Body of pancreas (tissue), 4 donors: Measurements from ENCODE around the gene OR52W1.

Experiments
- POLR2A ChIP-seq, 3 donors: fragments of 450-650 bp; IDR thresholded peaks; one replicate each; pipeline ENCODE4 v1.6.1; 2016; ENCODE audit warnings: antibody characterized with exemption in 3 of 3, mild to moderate bottlenecking in 2 of 3
- TF ChIP-seq, protein P1 (sequence below), 7 experiments: fragments of 450-650 bp in 4 of 7; fragments of 200-600 bp in 3 of 7; sonication (generic) in 3 of 7; IDR thresholded peaks; one replicate each; pipeline ENCODE4 v1.5.1; 2016 to 2019; ENCODE audit warnings: antibody characterized with exemption in 7 of 7

DNA sequence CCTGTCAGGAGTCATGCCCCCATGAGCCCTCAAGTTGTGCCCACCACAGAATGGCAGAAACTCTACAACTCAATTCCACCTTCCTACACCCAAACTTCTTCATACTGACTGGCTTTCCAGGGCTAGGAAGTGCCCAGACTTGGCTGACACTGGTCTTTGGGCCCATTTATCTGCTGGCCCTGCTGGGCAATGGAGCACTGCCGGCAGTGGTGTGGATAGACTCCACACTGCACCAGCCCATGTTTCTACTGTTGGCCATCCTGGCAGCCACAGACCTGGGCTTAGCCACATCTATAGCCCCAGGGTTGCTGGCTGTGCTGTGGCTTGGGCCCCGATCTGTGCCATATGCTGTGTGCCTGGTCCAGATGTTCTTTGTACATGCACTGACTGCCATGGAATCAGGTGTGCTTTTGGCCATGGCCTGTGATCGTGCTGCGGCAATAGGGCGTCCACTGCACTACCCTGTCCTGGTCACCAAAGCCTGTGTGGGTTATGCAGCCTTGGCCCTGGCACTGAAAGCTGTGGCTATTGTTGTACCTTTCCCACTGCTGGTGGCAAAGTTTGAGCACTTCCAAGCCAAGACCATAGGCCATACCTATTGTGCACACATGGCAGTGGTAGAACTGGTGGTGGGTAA, at the start of gene OR52W1:
- TF ChIP-seq, protein P1, sequence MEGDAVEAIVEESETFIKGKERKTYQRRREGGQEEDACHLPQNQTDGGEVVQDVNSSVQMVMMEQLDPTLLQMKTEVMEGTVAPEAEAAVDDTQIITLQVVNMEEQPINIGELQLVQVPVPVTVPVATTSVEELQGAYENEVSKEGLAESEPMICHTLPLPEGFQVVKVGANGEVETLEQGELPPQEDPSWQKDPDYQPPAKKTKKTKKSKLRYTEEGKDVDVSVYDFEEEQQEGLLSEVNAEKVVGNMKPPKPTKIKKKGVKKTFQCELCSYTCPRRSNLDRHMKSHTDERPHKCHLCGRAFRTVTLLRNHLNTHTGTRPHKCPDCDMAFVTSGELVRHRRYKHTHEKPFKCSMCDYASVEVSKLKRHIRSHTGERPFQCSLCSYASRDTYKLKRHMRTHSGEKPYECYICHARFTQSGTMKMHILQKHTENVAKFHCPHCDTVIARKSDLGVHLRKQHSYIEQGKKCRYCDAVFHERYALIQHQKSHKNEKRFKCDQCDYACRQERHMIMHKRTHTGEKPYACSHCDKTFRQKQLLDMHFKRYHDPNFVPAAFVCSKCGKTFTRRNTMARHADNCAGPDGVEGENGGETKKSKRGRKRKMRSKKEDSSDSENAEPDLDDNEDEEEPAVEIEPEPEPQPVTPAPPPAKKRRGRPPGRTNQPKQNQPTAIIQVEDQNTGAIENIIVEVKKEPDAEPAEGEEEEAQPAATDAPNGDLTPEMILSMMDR (IDR thresholded peaks at IDR 0.05): no peak
- no peak for TF ChIP-seq POLR2A (IDR thresholded peaks at IDR 0.05)
